Gastroesophageal sphincter (tissue), 4 donors: ENCODE measurements around the gene ZNF865. TPM values are rescaled to one million over a fixed set of nuclear protein-coding genes. Genes with fewer than 3 reads are reported as not detected.

Experiments
- ATAC-seq: fragments of 150-250 bp; one replicate; pipeline ENCODE4 v1.9.1; 2016; ENCODE audit warnings: mild to moderate bottlenecking, moderate library complexity
- H3K27ac ChIP-seq, 4 donors: fragments of 200-600 bp; sonication (generic) in 3 of 4; 1 replicate in 3 of 4; 2 replicates in 1 of 4; pipeline ENCODE4 v1.5.1; 2016 to 2019
- H3K27me3 ChIP-seq: fragments of 200-600 bp; sonication (generic); one replicate; pipeline ENCODE4 v1.5.1; 2019
- H3K36me3 ChIP-seq, 2 donors: fragments of 200-600 bp; sonication (generic); one replicate each; pipeline ENCODE4 v1.5.1; 2019; ENCODE audit warnings: control low read depth in 1 of 2
- H3K4me1 ChIP-seq, 3 donors: fragments of 200-600 bp; sonication (generic); 1 replicate in 2 of 3; 2 replicates in 1 of 3; pipeline ENCODE4 v1.5.1; 2016 to 2019; ENCODE audit warnings: control low read depth in 2 of 3
- H3K4me3 ChIP-seq, 2 donors: fragments of 200-600 bp; sonication (generic); one replicate each; pipeline ENCODE4 v1.5.1; 2019; ENCODE audit warnings: mild to moderate bottlenecking in 1 of 2, moderate library complexity in 1 of 2
- H3K9me3 ChIP-seq, 3 donors: fragments of 200-600 bp; sonication (generic); one replicate each; pipeline ENCODE4 v1.5.1; 2017 to 2019; ENCODE audit warnings: control low read depth in 2 of 3
- CTCF ChIP-seq, 4 experiments: fragments of 200-600 bp in 2 of 4; fragments of 450-650 bp in 2 of 4; sonication (generic) in 1 of 4; IDR thresholded peaks; one replicate each; pipeline ENCODE4 v1.5.1; 2017 to 2019; ENCODE audit warnings: antibody characterized with exemption in 4 of 4, mild to moderate bottlenecking in 2 of 4, moderate library complexity in 2 of 4
- EP300 ChIP-seq: sonication (generic); formaldehyde crosslinking; IDR thresholded peaks from one replicate; pipeline ENCODE4 v1.6.1; 2017; ENCODE audit warnings: antibody characterized with exemption, mild to moderate bottlenecking
- POLR2A ChIP-seq, 2 donors: fragments of 450-650 bp; IDR thresholded peaks; one replicate each; pipeline ENCODE4 v1.6.1; 2017; ENCODE audit warnings: antibody characterized with exemption in 2 of 2, mild to moderate bottlenecking in 2 of 2, moderate library complexity in 1 of 2
- POLR2AphosphoS5 ChIP-seq: sonication (generic); formaldehyde crosslinking; IDR thresholded peaks from one replicate; pipeline ENCODE4 v1.6.1; 2017; ENCODE audit warnings: antibody characterized with exemption
- WGBS, 2 donors: methylation state at CpG; one replicate each; pipeline ENCODE4 v1.1.5; 2018; ENCODE audit warnings: low coverage in 1 of 2; 5-methylcytosine and 5-hydroxymethylcytosine counted together
- total RNA-seq, 4 donors: library from RNA; depleted of rRNA; stranded (reverse); fragments of >200 nt; gene quantifications; one replicate each; pipeline ENCODE4 v1.1.0, GENCODE V29; 2016

Gene ZNF865
- total RNA-seq, 4 donors from 2014 or later = 4.6 to 12.0 (median 6.4) TPM

GRCh38 chr19:55600662-55601028 lies 4.8 kb upstream of the ZNF865 start:
- WGBS, 2 donors = 9% methylated on average over 5 of the region's 15 CpGs; no CpG with 5 or more reads in 1 of the 2 donors
- TF ChIP-seq EP300 (no peak), CTCF (IDR thresholded peaks at IDR 0.05) (no peak), POLR2AphosphoS5 (no peak), POLR2A (IDR thresholded peaks at IDR 0.05) (no peak)

DNA sequence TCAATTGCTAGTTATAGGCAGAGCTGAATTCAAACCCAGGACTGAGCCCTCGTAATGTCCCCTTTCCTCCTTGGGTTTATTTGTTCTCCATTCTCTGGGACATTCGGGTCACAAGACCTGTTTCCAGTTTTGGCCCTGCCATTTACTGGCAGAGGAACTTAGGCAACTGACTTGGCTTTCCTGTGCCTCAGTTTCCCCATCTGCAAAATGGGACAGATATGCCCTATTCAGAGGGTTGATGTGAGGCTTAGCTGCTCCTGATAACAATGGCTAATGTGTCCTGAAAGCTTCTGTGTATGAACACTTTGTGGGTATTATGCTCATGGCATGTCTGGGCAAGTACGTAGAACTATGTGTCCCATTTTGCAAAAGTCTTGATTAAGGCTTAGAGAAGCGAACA lies 4.4 kb upstream of the ZNF865 start:
- Histone ChIP-seq H3K4me1 (peaks cover 0 to 39% (median 12%) of the 10 kb centered on the region in 3 donors), H3K4me3 (peak overlapping the region; percentile 49 to 70), H3K36me3 (peaks cover 0 to 27% of the 10 kb centered on the region in 2 donors), H3K27me3 (no peaks in the 10 kb centered on the region), H3K9me3 (no peaks in the 10 kb centered on the region), H3K27ac (peak overlapping the region; percentile 93 to 99 (median 96))
- ATAC-seq = no peak
- TF ChIP-seq POLR2AphosphoS5 (no peak), CTCF (IDR thresholded peaks at IDR 0.05) (no peak), POLR2A (IDR thresholded peaks at IDR 0.05) (no peak), EP300 (no peak)
- WGBS, 2 donors = 68 to 72% methylated on average over 2 to 4 of the region's 4 CpGs

More at GRCh38 chr19:55600662-55601028, 4.8 kb upstream of the ZNF865 start:
- ATAC-seq = no peak
- peaks cover 0 to 31% of the 10 kb centered on the region in 2 donors for H3K36me3 ChIP-seq
- peaks cover 0 to 36% (median 12%) of the 10 kb centered on the region in 3 donors for H3K4me1 ChIP-seq
- peak overlapping the region; percentile 93 to 99 (median 96) for H3K27ac ChIP-seq
- peak overlapping the region; percentile 49 to 70 for H3K4me3 ChIP-seq
- H3K27me3 ChIP-seq = no peaks in the 10 kb centered on the region
- no peaks in the 10 kb centered on the region for H3K9me3 ChIP-seq

- H3K27ac ChIP-seq = no peak overlapping the region
- H3K4me1 ChIP-seq = peaks cover 0 to 51% (median 21%) of the 10 kb centered on the region in 3 donors
- peaks cover 0 to 14% of the 10 kb centered on the region in 2 donors for H3K36me3 ChIP-seq
- no peak overlapping the region for H3K4me3 ChIP-seq
- no peaks in the 10 kb centered on the region for H3K9me3 ChIP-seq
- WGBS, 2 donors = 80% methylated on average over 1 of the region's 60 CpGs; no CpG with 5 or more reads in 1 of the 2 donors
- ATAC-seq = no peak
- TF ChIP-seq CTCF (IDR thresholded peaks at IDR 0.05) (no peak), POLR2A (IDR thresholded peaks at IDR 0.05) (no peak), POLR2AphosphoS5 (no peak), EP300 (no peak)
- H3K27me3 ChIP-seq = no peaks in the 10 kb centered on the region
Measured at GRCh38 chr19:55602104-55603001, 3.1 kb upstream of the ZNF865 start.

DNA sequence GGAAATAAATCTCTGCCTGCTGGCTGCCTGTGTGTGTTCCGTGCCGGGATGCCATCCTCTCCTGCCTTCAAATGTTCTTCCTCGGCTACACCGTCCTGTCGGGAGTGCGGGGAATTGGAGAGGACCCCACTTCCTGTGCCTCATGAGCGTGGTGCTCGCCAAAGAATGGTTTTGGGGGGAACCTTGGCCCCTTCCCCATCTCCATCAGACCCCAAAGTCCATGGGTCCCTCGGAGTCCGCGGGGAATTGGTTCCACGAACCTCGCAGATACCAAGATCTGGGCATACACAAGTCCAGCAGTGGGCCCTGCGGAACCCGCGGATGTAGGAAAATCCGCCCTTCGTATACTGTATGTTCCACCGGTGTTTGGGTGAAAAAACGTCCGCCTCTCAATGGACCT lies 2.3 kb upstream of the ZNF865 start:
- 84 to 88% methylated on average over 14 to 20 of the region's 21 CpGs for WGBS, 2 donors
- Histone ChIP-seq H3K9me3 (no peaks in the 10 kb centered on the region), H3K4me1 (peaks cover 0 to 58% (median 21%) of the 10 kb centered on the region in 3 donors), H3K27me3 (no peaks in the 10 kb centered on the region), H3K36me3 (peaks cover 0 to 10% of the 10 kb centered on the region in 2 donors), H3K27ac (no peak overlapping the region), H3K4me3 (no peak overlapping the region)
- no peak for TF ChIP-seq CTCF (IDR thresholded peaks at IDR 0.05)
- TF ChIP-seq POLR2A (IDR thresholded peaks at IDR 0.05) = no peak
- TF ChIP-seq EP300 = no peak
- no peak for TF ChIP-seq POLR2AphosphoS5
- ATAC-seq = no peak
